Osteoblast (primary cell): ENCODE data around the gene NHERF2. TPM values are rescaled to one million over a fixed set of nuclear protein-coding genes. Genes with fewer than 3 reads are reported as not detected.

Source experiments
- DNase-seq: peaks from one replicate; pipeline ENCODE4 v3.0.0; 2011; ENCODE audit warnings: low spot score, mixed read lengths; ENCODE audit not compliant: insufficient read length; ENCODE audit errors: missing footprints
- H2AFZ ChIP-seq: 2 replicates; pipeline ENCODE4 v1.6.0; 2011; ENCODE audit warnings: mild to moderate bottlenecking, low read length
- H3K27ac ChIP-seq: 2 replicates; pipeline ENCODE4 v1.5.1; 2011; ENCODE audit warnings: mild to moderate bottlenecking, low read depth, low read length, moderate library complexity
- H3K27me3 ChIP-seq: 2 replicates; pipeline ENCODE4 v1.6.0; 2012; ENCODE audit warnings: mild to moderate bottlenecking, control low read depth, inconsistent platforms, low read length, moderate library complexity; ENCODE audit not compliant: insufficient read depth
- H3K36me3 ChIP-seq: 2 replicates; pipeline ENCODE4 v1.5.1; 2011; ENCODE audit warnings: mild to moderate bottlenecking, low read length, control low read depth, moderate library complexity; ENCODE audit not compliant: insufficient read depth
- H3K4me1 ChIP-seq: 2 replicates; pipeline ENCODE4 v1.5.1; 2011; ENCODE audit warnings: mild to moderate bottlenecking, low read length, control low read depth, moderate library complexity; ENCODE audit not compliant: insufficient read depth
- H3K4me2 ChIP-seq: 2 replicates; pipeline ENCODE4 v1.6.0; 2011; ENCODE audit warnings: mild to moderate bottlenecking, low read length; ENCODE audit not compliant: insufficient read depth
- H3K4me3 ChIP-seq: fragments of 200-600 bp; sonication (generic); 3 replicates; pipeline ENCODE4 v1.5.1; 2012; ENCODE audit warnings: mild to moderate bottlenecking, low read length, inconsistent platforms; ENCODE audit not compliant: insufficient read depth
- H3K79me2 ChIP-seq: 2 replicates; pipeline ENCODE4 v1.6.0; 2012; ENCODE audit warnings: mild to moderate bottlenecking, low read length, control low read depth, inconsistent platforms; ENCODE audit not compliant: insufficient read depth
- H3K9me3 ChIP-seq: 2 replicates; pipeline ENCODE4 v1.5.1; 2011; ENCODE audit warnings: low read depth, low read length, control low read depth
- H4K20me1 ChIP-seq: 2 replicates; pipeline ENCODE4 v1.6.0; 2012; ENCODE audit warnings: mild to moderate bottlenecking, low read length, control low read depth; ENCODE audit not compliant: insufficient read depth
- total RNA-seq: library from RNA; depleted of rRNA; stranded (reverse); fragments of >200 nt; gene quantifications from 2 replicates; pipeline ENCODE4 v1.2.3, GENCODE V29; 2012
- TF ChIP-seq, protein P1 (sequence below): IDR thresholded peaks from 2 replicates; pipeline ENCODE4 v1.5.1; 2011; ENCODE audit warnings: mild to moderate bottlenecking, low read depth, low read length, moderate library complexity; ENCODE audit errors: extremely low read depth

NHERF2 gene
- total RNA-seq, 1 donor = 33.7 TPM

DNA sequence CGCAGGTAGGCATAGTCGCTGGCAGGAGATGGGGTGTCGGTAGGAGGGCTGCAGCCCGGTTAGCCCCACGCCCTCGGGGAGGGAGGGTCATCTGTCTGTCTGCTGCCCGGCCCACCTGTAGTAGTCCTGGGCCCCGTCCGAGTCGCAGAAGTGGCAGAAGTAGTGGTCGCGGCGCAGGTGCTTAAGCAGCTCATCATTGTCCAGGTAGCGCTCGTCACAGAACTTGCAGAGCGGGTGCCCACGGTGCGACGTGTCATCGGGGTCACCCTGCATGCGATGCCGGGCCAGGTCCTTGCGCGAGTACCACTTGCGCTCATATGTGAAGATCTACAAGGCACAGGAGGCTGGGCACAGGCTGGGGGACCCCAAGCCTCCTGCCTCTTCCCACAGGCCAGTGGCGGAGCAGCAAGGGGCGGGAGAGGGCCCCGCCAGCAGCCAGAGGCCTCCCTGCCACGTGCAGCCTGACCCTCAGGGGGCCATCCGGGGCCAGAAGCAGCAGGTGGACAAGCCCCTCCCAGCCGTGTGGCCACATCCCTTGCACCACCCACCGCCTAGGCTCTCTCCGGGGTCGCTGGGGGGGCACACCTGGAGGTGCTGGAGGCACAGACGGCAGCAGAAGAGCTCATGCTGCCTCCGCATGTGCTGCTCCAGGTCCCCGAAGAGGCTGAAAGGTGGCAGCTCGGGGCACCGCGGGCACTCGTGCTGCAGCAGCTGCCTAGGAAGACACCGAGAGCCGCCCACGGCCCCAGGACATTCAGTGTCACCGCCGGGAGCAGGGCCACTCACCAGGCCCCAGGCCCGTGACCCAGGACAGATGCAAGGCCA, 24.1 kb upstream of the NHERF2 start:
- Histone ChIP-seq H3K4me2 (no peak overlapping the region), H3K27ac (no peak overlapping the region), H3K79me2 (peaks cover 66% of the 10 kb centered on the region), H2AFZ (no peak overlapping the region), H3K4me3 (no peak overlapping the region), H3K36me3 (peaks cover 44% of the 10 kb centered on the region), H3K27me3 (no peaks in the 10 kb centered on the region), H3K9me3 (no peaks in the 10 kb centered on the region), H3K4me1 (peaks cover 13% of the 10 kb centered on the region), H4K20me1 (peaks cover 58% of the 10 kb centered on the region)
- TF ChIP-seq, protein P1, sequence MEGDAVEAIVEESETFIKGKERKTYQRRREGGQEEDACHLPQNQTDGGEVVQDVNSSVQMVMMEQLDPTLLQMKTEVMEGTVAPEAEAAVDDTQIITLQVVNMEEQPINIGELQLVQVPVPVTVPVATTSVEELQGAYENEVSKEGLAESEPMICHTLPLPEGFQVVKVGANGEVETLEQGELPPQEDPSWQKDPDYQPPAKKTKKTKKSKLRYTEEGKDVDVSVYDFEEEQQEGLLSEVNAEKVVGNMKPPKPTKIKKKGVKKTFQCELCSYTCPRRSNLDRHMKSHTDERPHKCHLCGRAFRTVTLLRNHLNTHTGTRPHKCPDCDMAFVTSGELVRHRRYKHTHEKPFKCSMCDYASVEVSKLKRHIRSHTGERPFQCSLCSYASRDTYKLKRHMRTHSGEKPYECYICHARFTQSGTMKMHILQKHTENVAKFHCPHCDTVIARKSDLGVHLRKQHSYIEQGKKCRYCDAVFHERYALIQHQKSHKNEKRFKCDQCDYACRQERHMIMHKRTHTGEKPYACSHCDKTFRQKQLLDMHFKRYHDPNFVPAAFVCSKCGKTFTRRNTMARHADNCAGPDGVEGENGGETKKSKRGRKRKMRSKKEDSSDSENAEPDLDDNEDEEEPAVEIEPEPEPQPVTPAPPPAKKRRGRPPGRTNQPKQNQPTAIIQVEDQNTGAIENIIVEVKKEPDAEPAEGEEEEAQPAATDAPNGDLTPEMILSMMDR = no peak
- DNase-seq = no peak

- H3K36me3 ChIP-seq = peaks cover 43% of the 10 kb centered on the region
- TF ChIP-seq, protein P1 = no peak
- H4K20me1 ChIP-seq = peaks cover 64% of the 10 kb centered on the region
- H3K4me3 ChIP-seq = no peak overlapping the region
- H2AFZ ChIP-seq = no peak overlapping the region
- no peaks in the 10 kb centered on the region for H3K27me3 ChIP-seq
- peaks cover 20% of the 10 kb centered on the region for H3K4me1 ChIP-seq
- no peak overlapping the region for H3K4me2 ChIP-seq
- H3K79me2 ChIP-seq = peaks cover 73% of the 10 kb centered on the region
- H3K9me3 ChIP-seq = no peaks in the 10 kb centered on the region
- H3K27ac ChIP-seq = no peak overlapping the region
- DNase-seq = no peak
Observed at GRCh38 chr16:2003231-2003826, 23.4 kb upstream of the NHERF2 start.

DNA sequence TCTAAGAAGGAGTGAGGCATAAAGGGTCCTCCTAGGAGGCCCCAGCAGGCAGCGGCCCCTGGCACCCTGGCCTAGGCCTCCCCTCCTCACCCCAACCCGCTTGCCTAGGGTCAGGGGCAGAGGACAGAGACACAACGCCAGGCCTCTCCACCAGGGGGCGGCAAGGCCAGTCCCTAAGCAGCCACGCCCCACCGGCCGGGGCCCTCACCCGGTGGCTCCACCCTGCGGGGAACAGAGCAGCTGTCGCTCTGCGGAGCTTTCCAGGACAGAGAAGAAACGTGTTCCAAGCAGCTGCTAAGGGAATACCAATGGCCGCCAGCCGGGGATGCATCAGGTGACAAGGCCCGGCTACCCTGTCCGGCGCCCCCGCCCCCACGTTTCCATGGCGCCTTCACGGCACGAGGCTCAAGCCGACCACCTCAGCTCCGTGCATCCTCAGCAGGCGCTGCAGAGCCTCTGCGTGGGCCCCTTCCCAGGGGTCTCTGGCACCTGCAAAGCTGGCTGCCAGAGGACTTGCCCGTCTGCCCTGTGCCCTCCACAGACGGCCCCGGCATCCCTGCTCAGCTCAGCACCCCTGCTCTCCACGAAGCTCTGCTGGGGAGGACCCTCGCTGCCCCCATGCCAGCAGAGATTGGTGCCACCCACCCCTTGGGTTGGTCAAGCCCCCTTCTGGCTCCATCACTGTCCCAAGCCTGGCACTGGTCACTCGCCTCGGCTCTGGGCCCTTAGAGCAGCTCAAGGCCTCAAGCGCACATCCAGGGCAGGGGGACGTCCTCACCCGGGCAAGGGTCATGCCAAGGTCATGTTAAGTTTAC, 22.7 kb upstream of the NHERF2 start:
- no peak overlapping the region for H3K4me3 ChIP-seq
- peaks cover 24% of the 10 kb centered on the region for H3K4me1 ChIP-seq
- H3K79me2 ChIP-seq = peaks cover 80% of the 10 kb centered on the region
- H3K4me2 ChIP-seq = peak overlapping the region; percentile 57
- H3K36me3 ChIP-seq = peaks cover 42% of the 10 kb centered on the region
- H3K27ac ChIP-seq = no peak overlapping the region
- TF ChIP-seq, protein P1 = peak; percentile 87
- H2AFZ ChIP-seq = no peak overlapping the region
- peaks cover 70% of the 10 kb centered on the region for H4K20me1 ChIP-seq
- peak; percentile 100 for DNase-seq
- H3K27me3 ChIP-seq = no peaks in the 10 kb centered on the region
- no peaks in the 10 kb centered on the region for H3K9me3 ChIP-seq
